ENCODE measurements around the gene GYS1.
"Not testable (repeated sequence)": the region's sequence is repeated elsewhere in the genome, so short reads cannot be mapped to it uniquely, and the experiment has no call there.

GYS1 gene

DNA sequence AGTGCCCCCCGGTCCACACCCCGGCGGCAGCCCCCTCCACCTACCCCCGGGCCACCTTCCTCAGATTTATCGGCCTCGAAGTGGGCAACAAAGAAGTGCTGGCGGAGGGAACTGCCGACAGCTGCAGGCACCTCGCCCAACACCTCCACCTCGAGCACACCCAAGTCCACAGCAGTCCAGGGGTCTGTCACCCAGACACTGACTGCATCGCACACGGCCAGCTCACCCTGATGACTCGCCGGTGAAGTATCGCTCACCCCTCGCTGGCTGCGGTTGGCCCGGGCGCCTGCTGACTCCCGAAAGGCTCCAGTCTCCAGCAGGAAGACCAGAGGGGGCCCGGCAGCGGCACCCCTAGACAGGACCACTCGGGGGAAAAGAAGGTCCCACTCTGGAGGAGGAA lies 32.5 kb upstream of the GYS1 start:
- not testable (repeated sequence) for H3K4me3 ChIP-seq (ENCODE audit: low read length, poor library complexity, severe bottlenecking); H3K9ac ChIP-seq (ENCODE audit: low read depth, low read length, poor library complexity, severe bottlenecking); H3K9me3 ChIP-seq (ENCODE audit: insufficient read depth, low read depth, low read length); H4K20me1 ChIP-seq (ENCODE audit: insufficient read depth, low read length, poor library complexity, severe bottlenecking); H3K36me3 ChIP-seq (ENCODE audit: insufficient read depth, low read length); H3K27me3 ChIP-seq (ENCODE audit: insufficient read depth, low read length, poor library complexity, severe bottlenecking); H3F3A ChIP-seq (ENCODE audit: low read depth); H2AFZ ChIP-seq (ENCODE audit: low read length); H3K9me2 ChIP-seq (replicated peaks; ENCODE audit: low read depth, low read length); H3K79me2 ChIP-seq (ENCODE audit: insufficient read depth, low read length); H3K4me2 ChIP-seq (ENCODE audit: low read depth, low read length, poor library complexity, severe bottlenecking); H3K4me1 ChIP-seq (ENCODE audit: insufficient read depth, low read length, poor library complexity, severe bottlenecking)

DNA sequence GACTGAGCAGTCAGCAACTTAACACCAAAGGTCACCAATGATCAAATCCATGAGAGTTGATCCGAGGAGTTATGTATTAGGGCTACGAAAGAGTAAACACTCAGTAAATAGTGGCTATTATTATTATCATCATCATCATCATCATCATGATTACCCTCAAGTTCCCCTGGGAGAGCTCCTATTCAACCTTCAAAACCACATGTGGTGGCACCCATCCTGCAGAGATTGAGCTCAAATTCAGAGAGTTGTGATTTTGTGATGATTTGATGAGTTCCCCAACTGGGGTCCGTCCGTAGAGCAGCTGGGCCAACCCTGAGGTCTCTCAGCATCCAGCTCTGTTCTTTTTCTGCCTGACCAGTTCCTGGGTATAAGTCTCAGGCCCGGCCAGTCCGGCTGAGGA lies 32.0 kb upstream of the GYS1 start:
- H3F3A ChIP-seq (ENCODE audit: low read depth); H4K20me1 ChIP-seq (ENCODE audit: insufficient read depth, low read length, poor library complexity, severe bottlenecking); H3K9ac ChIP-seq (ENCODE audit: low read depth, low read length, poor library complexity, severe bottlenecking); H3K9me2 ChIP-seq (replicated peaks; ENCODE audit: low read depth, low read length); H3K4me2 ChIP-seq (ENCODE audit: low read depth, low read length, poor library complexity, severe bottlenecking); H3K79me2 ChIP-seq (ENCODE audit: insufficient read depth, low read length); H3K36me3 ChIP-seq (ENCODE audit: insufficient read depth, low read length); H3K4me3 ChIP-seq (ENCODE audit: low read length, poor library complexity, severe bottlenecking); H3K9me3 ChIP-seq (ENCODE audit: insufficient read depth, low read depth, low read length); H3K4me1 ChIP-seq (ENCODE audit: insufficient read depth, low read length, poor library complexity, severe bottlenecking); H2AFZ ChIP-seq (ENCODE audit: low read length); H3K27me3 ChIP-seq (ENCODE audit: insufficient read depth, low read length, poor library complexity, severe bottlenecking): not testable (repeated sequence)

DNA sequence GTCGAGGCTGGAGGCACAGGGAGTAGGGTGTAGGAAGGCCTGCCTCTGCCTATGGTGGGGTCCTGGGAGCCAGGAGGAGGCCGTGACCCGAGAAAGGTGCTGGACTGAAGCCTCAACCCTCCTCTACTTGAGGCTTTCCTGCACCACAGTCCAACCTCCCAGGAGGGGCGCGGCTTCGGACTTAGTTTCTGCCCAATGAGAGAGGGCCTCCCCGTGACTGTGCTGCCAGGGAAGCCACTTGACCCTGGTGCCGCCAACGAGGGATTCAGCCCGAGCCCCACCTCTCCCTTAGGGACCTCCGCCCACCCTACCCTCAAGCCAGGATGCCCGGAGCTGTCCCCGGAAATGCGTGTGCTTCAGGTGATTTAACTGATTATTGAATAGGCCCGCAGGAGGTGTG lies 31.1 kb upstream of the GYS1 start, which contains the start of gene CGB3:
Gene CGB3 (minus strand): TSS at position 101 of the 400 bp plus-strand sequence. CDS start 362 bp downstream, outside the sequence.
- not testable (repeated sequence) for H3K4me2 ChIP-seq (ENCODE audit: low read depth, low read length, poor library complexity, severe bottlenecking); H3K36me3 ChIP-seq (ENCODE audit: insufficient read depth, low read length); H3K9me2 ChIP-seq (replicated peaks; ENCODE audit: low read depth, low read length); H3K27me3 ChIP-seq (ENCODE audit: insufficient read depth, low read length, poor library complexity, severe bottlenecking); H3K9ac ChIP-seq (ENCODE audit: low read depth, low read length, poor library complexity, severe bottlenecking); H2AFZ ChIP-seq (ENCODE audit: low read length); H3K9me3 ChIP-seq (ENCODE audit: insufficient read depth, low read depth, low read length); H3F3A ChIP-seq (ENCODE audit: low read depth); H4K20me1 ChIP-seq (ENCODE audit: insufficient read depth, low read length, poor library complexity, severe bottlenecking); H3K4me1 ChIP-seq (ENCODE audit: insufficient read depth, low read length, poor library complexity, severe bottlenecking); H3K79me2 ChIP-seq (ENCODE audit: insufficient read depth, low read length); H3K4me3 ChIP-seq (ENCODE audit: low read length, poor library complexity, severe bottlenecking)

DNA sequence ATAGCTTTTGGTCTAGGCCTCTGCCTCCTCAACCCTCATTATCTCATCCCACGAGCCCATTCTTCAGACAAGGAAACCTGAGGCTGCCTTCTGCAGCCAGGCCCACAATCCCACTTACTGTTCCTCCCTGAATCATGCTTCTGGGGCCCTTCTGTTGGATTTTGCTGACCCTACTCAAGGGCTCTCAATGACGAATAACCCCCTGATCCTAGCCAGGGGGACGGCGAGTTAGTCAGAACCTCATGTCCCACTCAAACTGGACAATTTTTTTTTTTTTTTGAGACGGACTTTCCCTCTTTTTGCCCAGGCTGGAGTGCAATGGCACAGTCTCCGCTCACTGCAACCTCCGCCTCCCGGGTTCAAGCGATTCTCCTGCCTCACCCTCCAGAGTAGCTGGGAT lies 29.0 kb upstream of the GYS1 start:
- H3K4me1 ChIP-seq (ENCODE audit: insufficient read depth, low read length, poor library complexity, severe bottlenecking) = peaks cover 7% of the 10 kb centered on the region
- no peaks in the 10 kb centered on the region for H4K20me1 ChIP-seq (ENCODE audit: insufficient read depth, low read length, poor library complexity, severe bottlenecking)
- no peaks in the 10 kb centered on the region for H3F3A ChIP-seq (ENCODE audit: low read depth)
- H3K27me3 ChIP-seq (ENCODE audit: insufficient read depth, low read length, poor library complexity, severe bottlenecking) = no peaks in the 10 kb centered on the region
- TF ChIP-seq EZH2phosphoT487 (IDR thresholded peaks at IDR 0.05; ENCODE audit: borderline replicate concordance) = no peak
- TF ChIP-seq, protein P1, sequence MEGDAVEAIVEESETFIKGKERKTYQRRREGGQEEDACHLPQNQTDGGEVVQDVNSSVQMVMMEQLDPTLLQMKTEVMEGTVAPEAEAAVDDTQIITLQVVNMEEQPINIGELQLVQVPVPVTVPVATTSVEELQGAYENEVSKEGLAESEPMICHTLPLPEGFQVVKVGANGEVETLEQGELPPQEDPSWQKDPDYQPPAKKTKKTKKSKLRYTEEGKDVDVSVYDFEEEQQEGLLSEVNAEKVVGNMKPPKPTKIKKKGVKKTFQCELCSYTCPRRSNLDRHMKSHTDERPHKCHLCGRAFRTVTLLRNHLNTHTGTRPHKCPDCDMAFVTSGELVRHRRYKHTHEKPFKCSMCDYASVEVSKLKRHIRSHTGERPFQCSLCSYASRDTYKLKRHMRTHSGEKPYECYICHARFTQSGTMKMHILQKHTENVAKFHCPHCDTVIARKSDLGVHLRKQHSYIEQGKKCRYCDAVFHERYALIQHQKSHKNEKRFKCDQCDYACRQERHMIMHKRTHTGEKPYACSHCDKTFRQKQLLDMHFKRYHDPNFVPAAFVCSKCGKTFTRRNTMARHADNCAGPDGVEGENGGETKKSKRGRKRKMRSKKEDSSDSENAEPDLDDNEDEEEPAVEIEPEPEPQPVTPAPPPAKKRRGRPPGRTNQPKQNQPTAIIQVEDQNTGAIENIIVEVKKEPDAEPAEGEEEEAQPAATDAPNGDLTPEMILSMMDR (conservative IDR thresholded peaks at IDR 0.05; ENCODE audit: low read length) = no peak
- no peak overlapping the region for H3K9ac ChIP-seq (ENCODE audit: low read depth, low read length, poor library complexity, severe bottlenecking)
- no peaks in the 10 kb centered on the region; the same call in 1 of the 2 replicates for H3K36me3 ChIP-seq (ENCODE audit: insufficient read depth, low read length)
- no peaks in the 10 kb centered on the region for H3K9me2 ChIP-seq (replicated peaks; ENCODE audit: low read depth, low read length)
- H3K4me3 ChIP-seq (ENCODE audit: low read length, poor library complexity, severe bottlenecking) = no peak overlapping the region
- H2AFZ ChIP-seq (ENCODE audit: low read length) = no peak overlapping the region
- no peak overlapping the region for H3K4me2 ChIP-seq (ENCODE audit: low read depth, low read length, poor library complexity, severe bottlenecking)
- no peaks in the 10 kb centered on the region for H3K9me3 ChIP-seq (ENCODE audit: insufficient read depth, low read depth, low read length)
- H3K79me2 ChIP-seq (ENCODE audit: insufficient read depth, low read length) = no peaks in the 10 kb centered on the region

All from Loucy (cell line).